Activated effector memory CD4-positive, alpha-beta T cell treated with anti-CD3 and anti-CD28 coated beads, Interleukin-2, amount 50 U/mL, for 16 hours (primary cell): ENCODE measurements around the gene DNAJC15.
"Not testable (repeated sequence)": the region's sequence is repeated elsewhere in the genome, so short reads cannot be mapped to it uniquely, and the experiment has no call there.

Experiments used
- DNase-seq: peaks from one replicate; pipeline ENCODE4 v3.0.0-alpha.2; 2020

DNAJC15 gene

GRCh38 chr13:43046259-43046658, 22.9 kb downstream of the DNAJC15 start:
- no peak for DNase-seq

DNA sequence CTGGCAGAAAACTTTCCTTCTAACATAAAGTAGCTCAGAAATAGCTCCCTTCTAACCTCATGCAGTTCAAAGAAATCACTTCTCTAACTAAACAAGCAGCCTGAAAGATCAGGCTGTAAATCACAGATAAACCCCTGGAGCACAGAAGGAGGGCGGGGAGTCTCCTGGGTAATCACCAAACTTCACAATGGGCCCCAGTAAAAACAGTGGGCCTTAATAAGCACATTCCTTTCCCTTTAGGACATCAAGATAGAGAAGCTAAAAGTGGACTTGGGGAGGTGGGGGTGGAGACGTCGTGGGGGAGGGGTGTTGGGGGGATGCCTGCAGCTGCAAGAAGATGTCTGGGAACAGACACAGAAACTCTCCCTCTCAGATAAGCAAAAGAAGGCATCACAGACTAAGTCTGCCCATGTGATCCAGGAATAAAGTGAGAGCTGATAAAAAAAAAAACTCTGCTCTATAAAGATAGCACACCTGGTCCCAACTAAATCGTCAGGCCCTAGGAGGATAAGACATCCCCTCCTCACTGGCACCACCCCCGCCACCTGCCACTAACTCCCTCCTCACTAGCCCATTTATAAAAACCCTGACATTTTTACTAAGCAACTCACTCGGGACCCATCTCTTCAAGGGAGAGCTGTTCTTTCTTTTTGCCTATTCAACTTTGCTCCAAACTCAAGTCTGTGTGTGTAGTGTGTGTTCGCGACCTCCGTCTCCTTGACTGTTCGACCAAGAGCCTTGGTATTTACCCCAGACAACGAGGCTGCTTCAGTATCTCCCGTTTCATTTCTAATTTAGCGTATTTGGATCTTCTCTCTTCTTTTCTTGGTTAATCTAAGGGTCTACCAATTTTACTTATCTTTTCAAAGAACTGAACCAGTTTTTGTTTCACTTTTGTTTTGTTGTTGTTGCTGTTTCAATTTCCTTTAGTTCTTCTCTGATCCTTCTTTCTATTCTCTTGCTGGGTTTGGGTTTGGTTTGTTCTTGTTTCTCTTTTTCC, 31.7 kb downstream of the DNAJC15 start:
- peak; percentile 67 for DNase-seq

GRCh38 chr13:43057653-43058317, 34.4 kb downstream of the DNAJC15 start:
- peak; percentile 76 for DNase-seq

DNA sequence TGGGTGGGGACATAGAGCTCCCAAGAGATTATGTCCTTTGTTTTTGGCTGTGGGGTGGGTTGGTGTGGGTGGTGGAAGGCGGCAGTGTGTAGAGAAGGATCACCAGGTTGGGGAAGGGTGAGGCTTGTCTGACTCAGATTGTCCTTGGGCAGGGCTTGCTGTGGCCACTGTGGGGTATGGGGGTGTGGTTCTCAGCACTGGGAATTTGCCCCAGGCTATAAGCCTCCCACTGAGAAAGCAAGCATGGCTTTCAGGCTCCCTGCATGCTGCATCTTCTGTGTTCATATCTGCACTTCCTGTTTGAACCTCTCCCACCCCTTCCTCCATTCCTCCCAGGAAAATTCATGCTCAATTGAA, 34.9 kb downstream of the DNAJC15 start:
- no peak for DNase-seq

DNA sequence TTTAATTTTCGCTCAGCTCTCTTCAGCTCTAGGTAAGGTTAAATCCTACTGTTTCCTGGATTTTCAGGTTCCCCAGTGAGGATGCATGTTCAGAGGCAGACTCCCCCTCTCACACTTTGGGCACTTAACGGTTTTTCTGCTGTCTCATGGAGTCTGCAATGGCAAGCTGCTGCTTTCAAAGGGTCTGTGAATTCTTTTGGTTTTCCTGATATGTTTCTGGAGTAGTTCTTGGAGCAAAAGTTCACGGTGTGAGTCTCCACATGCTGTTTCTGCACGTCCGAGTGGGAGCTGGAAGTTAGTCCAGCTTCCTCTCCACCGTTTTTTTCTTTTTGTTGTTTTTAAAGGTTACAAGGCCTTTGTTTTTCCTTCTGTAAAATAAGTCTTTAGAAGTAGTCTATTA, 35.4 kb downstream of the DNAJC15 start:
- no peak for DNase-seq

- DNase-seq = not testable (repeated sequence)
Measured at GRCh38 chr13:43059779-43060178, 36.4 kb downstream of the DNAJC15 start.

GRCh38 chr13:43060806-43061205, 37.4 kb downstream of the DNAJC15 start:
- DNase-seq = not testable (repeated sequence)

DNA sequence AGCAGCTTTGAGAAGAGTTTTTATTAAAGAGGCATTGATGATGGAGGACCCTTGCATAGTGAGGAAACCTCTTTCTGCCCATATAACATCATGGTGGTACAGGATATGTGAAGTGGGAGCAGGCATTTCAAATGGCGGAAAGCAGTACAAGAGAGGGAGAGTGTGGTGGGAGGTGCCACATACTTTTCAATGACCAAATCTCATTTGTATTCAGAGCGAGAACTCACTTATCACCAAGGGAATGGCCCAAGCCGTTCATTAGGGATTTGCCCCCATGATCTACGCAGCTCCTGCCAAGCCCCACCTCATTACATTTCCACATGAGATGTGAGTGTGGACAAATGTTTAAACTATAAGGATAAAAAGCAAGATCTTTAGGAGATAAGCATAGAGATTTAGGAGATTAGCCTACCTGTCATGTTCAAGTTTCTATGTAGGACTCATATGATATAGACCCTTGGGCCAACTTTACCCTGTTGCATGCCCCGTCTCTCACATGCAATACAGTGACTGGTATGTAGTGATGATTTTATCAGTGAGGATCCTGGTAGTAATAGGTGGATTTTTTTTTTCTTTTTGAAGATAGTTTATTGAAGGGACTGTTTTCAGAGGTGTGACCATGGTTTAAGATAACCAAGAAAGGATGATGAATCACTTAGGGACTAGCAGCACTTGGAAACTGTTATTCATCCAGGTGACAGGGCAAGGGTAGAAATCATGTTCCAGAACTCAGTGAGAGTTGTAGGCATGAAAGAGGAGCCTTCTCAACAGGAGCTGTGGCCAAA, 38.3 kb downstream of the DNAJC15 start:
- no peak for DNase-seq

DNA sequence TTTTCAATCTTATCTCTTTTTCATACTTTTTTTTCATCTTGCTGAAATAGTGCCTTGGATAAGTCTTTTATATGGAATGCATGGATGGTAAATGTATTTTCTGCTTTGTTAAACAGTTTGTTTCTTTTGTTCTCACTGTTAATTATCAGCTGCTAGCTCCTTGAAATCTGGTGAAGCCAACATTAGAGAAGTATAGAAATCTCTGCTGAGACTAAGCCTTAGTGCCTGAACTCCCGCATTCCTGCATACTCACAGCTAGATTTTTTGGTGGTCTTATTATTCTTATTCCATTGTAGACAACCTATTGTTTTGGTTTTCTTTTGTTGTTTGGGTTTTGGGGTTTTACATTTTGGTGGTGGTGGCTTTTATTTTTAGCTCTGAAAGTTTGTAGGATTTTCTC, 48.4 kb downstream of the DNAJC15 start:
- no peak for DNase-seq

DNA sequence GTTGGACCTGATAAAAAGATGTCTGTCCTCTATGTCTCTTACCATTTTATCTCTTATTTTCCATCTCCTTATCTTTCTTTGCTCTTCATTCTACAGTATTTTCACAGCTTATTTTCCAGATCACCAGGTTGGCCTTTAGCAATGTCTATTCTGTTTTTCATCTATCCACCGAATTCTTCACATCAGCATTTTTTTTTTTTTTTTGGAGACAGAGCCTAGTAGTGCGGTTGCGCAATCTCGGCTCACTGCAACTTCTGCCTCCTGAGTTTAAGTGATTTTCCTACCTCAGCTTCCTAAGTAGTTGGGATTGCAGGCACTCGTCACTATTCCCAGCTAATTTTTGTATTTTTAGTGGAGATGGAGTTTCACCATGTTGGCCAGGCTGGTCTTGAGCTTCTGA, 49.0 kb downstream of the DNAJC15 start:
- no peak for DNase-seq

GRCh38 chr13:43074824-43075510, 51.6 kb downstream of the DNAJC15 start:
- no peak for DNase-seq

DNA sequence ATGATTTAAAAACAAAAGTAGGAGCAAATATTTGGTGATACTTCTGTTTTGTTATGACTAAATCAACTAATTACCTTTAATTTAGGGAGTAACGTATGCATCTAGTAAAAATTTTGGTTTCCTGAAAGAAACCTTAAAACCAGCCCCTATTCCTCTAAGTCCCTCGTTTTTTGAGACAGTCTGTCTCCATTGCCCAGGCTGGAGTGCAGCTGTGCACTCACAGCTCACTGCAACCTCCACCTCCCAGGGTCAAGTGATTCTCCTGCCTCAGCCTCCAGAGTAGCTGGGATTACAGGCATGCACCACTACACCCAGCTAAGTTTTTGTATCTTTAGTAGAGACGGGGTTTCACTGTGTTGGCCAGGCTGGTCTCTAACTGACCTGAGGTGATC, 52.1 kb downstream of the DNAJC15 start:
- DNase-seq = not testable (repeated sequence)

DNA sequence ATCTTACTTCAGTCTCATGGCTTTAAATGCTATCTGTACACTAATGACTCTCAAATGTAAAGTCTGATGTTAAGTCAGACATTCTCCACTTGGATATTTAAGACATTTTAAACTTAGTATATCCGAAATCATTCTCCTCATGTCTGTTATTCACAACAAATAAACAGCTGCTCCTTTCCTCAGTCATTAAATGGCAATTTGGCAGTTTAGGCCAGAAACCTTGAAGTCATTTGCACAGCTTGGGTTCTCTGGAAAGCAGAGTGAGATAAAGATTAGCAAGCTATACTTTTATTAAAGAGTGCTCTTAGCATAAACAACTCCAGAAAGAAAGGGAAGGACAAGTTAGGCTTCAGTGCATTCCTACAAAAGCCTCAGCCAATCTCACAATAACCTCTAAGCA, 53.7 kb downstream of the DNAJC15 start:
- DNase-seq = no peak

DNA sequence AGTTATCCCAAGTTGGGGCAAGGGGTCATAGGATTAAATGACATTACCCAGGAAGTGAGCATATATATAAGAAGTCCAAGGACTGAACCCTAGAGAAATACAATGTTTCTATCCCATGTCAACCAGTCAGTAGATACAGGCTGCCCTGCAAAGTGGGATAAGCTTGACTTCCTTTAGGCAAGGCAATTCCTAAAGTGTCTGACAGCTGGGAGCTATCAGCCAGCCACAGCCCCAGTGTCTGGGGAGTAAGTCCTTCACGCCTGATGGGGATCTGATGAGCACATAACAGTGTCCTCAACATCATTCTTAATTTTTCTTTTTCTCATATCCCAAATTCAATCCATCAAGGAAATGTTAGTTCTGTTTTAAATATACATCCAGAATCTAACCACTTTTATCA, 54.1 kb downstream of the DNAJC15 start:
- DNase-seq = no peak

DNA sequence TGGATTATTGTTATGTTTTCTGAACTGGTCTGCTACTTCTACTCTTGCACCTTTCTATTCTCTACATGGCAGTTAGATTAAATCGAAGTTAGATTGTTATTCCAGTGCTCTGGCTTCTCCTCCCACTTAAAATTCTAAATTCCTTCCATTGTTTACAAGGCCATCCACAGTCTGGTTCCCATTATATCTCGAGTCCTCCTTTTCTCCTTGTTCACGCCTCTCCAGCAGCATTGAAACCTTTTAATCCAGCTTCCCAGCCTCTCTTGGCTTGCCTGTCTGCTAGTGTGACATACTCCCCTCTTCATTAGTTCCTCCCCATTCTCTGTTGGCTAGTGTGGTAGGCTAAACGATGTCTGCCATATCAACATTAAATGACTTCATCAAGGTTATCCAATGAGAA, 54.5 kb downstream of the DNAJC15 start:
- DNase-seq = no peak

DNA sequence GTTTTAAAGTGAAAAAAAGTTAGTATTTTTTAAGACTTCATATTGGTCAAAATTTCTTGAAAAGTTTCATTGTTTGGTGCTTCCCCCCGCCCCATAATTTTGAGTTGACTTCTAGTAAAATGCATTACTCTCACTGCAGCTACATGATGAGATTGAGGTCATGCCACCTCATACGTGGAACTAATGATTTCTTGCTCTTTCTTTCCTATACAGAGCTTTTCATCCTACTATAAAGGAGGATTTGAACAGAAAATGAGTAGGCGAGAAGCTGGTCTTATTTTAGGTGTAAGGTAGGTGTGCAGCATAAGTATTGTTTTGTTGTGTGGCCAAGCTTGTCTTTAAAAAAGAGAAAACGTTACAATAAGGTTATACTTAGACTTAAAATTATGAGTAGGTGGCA, 55.0 kb downstream of the DNAJC15 start:
- DNase-seq = no peak

GRCh38 chr13:43079392-43079931, 56.1 kb downstream of the DNAJC15 start:
- DNase-seq = no peak

DNA sequence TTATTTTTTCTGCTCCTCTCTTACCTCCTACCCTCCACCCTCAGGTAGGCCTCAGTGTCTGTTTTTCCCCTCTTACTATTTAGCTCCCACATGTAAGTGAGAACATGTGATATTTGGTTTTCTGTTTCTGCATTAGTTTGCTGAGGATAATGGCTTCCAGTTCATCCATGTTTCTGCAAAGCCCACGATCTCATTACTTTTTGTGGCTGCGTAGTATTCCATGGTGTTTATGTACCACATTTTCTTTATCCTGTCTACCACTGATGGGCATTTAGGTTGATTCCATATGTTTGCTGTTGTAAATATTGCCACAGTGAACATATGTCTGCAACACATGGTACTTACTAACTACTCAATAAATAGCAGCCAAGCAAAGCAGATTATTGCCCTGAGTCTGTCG, 56.8 kb downstream of the DNAJC15 start:
- no peak for DNase-seq

- DNase-seq = no peak
Measured at GRCh38 chr13:43081866-43082265, 58.5 kb downstream of the DNAJC15 start.

DNA sequence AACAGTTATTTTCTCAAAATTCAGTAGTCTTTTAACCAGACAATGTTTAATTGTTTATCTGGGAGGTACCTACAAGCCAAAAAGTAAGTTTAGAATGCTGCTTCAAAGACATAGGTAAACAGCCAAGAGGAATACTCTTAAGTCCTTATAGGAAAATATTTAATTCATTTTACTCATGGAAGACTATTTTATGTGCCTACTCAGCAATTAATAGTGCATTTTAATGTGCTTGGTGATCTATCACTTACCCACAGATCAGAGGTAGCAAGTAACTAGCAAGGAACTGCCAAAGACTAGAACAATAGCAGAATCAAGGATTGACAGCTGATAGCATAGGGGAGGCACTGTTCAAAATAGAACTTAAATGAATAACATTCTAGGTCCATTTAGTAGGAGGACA, 60.4 kb downstream of the DNAJC15 start:
- DNase-seq = no peak

DNA sequence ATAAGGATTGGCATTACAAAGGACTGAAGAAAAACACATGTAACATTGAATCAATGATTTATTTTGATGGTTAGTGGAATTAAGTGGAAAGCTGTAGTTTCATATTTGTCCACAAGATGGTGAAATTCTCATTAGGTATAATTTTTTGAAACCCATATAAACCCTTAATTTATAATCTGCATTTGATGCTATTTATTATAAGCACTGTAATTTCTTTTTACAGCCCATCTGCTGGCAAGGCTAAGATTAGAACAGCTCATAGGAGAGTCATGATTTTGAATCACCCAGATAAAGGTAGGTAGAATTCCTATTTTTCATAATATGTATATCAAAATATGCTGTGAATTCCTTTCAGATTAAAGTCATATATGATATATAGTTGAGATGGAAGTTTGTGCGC, 62.2 kb downstream of the DNAJC15 start:
- DNase-seq = no peak

DNA sequence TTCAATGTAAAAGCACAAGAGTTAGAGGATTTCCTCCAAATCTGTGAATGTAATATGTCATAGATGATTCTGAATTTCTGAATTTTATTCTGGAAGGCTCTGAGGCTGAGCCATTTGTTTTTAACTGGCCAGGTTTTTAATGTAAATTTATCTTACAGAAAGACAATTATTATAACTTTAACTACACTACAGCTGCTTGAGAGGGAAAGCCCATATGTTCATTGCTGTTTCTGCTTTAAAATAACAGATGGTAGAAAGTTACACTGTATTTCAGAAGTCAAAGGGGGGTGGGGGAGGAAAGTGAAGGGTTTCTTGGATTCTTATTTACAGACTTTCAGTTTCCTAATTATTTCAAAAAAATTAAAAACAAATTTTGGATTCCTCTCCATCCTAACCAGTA, 62.8 kb downstream of the DNAJC15 start:
- no peak for DNase-seq

DNA sequence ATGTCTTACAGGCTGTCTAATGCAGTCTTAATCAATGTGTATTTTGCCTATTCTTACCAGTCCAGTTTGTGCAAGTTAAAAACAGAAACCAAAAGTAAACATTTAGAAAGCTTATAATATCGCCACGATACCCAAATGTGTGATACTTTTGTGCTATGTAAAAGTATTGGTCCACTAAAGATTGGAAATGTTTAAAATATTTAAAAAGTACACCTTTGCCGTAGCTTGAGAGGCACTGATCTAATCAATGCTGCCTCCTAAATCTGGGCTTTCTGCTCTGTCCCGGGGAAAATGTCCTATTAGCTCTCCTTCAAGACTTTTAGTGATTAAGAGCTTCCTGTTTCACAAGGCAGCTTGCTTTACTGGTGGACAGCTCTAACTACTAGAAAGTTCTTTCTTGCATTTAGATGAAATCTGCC, 64.7 kb downstream of the DNAJC15 start:
- no peak for DNase-seq
